Measurements from ENCODE around the gene TBX21. TPM values are rescaled to one million over a fixed set of nuclear protein-coding genes. Genes with fewer than 3 reads are reported as not detected.
A peak's percentile ranks its signal among the peaks of the same experiment; 100 is the strongest.

TBX21 gene
- total RNA-seq, 1 experiment from 2014 or later: not detected

GRCh38 chr17:47741109-47741792 lies 8.2 kb downstream of the TBX21 start:
- H3K27ac Mint-ChIP-seq (ENCODE audit: low read depth, unreplicated experiment): no peak overlapping the region
- peaks cover 59% of the 10 kb centered on the region for H3K27me3 Mint-ChIP-seq (ENCODE audit: insufficient read depth, unreplicated experiment)

GRCh38 chr17:47741793-47742145 lies 8.7 kb downstream of the TBX21 start:
- intact Hi-C loops (cut with micrococcal nuclease): no loop called here
- Mint-ChIP-seq H3K27ac (ENCODE audit: low read depth, unreplicated experiment) (no peak overlapping the region), H3K9me3 (ENCODE audit: unreplicated experiment) (no peaks in the 10 kb centered on the region), H3K27me3 (ENCODE audit: insufficient read depth, unreplicated experiment) (peaks cover 60% of the 10 kb centered on the region), H3K36me3 (ENCODE audit: insufficient read depth, unreplicated experiment) (no peaks in the 10 kb centered on the region), H3K4me3 (ENCODE audit: unreplicated experiment) (no peak overlapping the region), H3K4me1 (ENCODE audit: insufficient read depth, unreplicated experiment) (no peaks in the 10 kb centered on the region)
- no peak for TF ChIP-seq CTCF (IDR thresholded peaks at IDR 0.05; ENCODE audit: unreplicated experiment)
- no TSS peak for BruUV-seq (replicated peaks)
- ChIA-PET POLR2A (no interaction called here), CTCF (interaction anchor here (0.6 to 2.3 kb wide), 3 partner anchors 43 to 78 kb away, joined by 3 to 6 read pairs (median 3); no protein-coding TSS in a partner anchor)
- DNase-seq (ENCODE audit: unreplicated experiment): no peak

More at GRCh38 chr17:47741109-47741792, 8.2 kb downstream of the TBX21 start:
- H3K4me1 Mint-ChIP-seq (ENCODE audit: insufficient read depth, unreplicated experiment): no peaks in the 10 kb centered on the region
- CTCF ChIA-PET: interaction anchor here (0.6 to 2.3 kb wide), 2 partner anchors 42 to 78 kb away, joined by 3 to 6 read pairs; no protein-coding TSS in a partner anchor
- no peak overlapping the region for H3K4me3 Mint-ChIP-seq (ENCODE audit: unreplicated experiment)
- intact Hi-C loops (cut with micrococcal nuclease): no loop called here
- DNase-seq (ENCODE audit: unreplicated experiment): no peak
- BruUV-seq (replicated peaks): no TSS peak
- H3K36me3 Mint-ChIP-seq (ENCODE audit: insufficient read depth, unreplicated experiment): no peaks in the 10 kb centered on the region
- POLR2A ChIA-PET: no interaction called here
- no peaks in the 10 kb centered on the region for H3K9me3 Mint-ChIP-seq (ENCODE audit: unreplicated experiment)
- TF ChIP-seq CTCF (IDR thresholded peaks at IDR 0.05; ENCODE audit: unreplicated experiment): no peak

DNA sequence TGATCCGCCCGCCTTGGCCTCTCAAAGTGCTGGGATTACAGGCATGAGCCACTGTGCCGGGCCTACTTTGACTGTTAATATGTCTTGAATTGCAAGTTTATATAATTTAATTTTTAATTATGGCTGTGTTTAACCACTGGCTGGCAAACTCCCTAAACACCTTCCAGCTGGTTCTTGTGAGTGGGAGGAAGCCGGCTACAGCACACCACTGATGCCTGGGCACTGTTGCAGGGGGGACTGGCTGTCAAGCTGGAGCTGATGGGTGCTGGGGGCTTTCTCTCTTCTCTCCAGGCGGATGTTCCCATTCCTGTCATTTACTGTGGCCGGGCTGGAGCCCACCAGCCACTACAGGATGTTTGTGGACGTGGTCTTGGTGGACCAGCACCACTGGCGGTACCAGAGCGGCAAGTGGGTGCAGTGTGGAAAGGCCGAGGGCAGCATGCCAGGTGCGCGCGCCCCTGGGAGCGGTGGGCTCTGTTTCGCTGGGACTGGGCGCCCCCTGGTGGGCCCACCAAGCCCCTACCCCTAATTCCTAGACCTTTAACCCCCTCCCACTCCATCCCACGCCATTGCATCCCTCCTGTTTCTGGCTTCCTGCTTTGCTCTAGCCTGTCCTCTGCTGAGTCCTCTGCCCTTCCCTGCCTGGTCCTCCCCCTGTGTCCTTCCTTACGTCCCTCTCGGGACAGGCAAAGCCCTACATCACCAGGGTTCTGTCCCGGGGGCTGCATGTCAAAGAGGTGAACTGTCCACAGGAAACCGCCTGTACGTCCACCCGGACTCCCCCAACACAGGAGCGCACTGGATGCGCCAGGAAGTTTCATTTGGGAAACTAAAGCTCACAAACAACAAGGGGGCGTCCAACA lies 9.5 kb downstream of the TBX21 start:
- DNase-seq (ENCODE audit: unreplicated experiment): no peak
- no peak overlapping the region for H3K4me3 Mint-ChIP-seq (ENCODE audit: unreplicated experiment)
- CTCF ChIA-PET: interaction anchor here (0.7 to 2.3 kb wide), 2 partner anchors 43 to 45 kb away, joined by 3 to 6 read pairs; no protein-coding TSS in a partner anchor
- peaks cover 66% of the 10 kb centered on the region for H3K27me3 Mint-ChIP-seq (ENCODE audit: insufficient read depth, unreplicated experiment)
- no peaks in the 10 kb centered on the region for H3K4me1 Mint-ChIP-seq (ENCODE audit: insufficient read depth, unreplicated experiment)
- H3K9me3 Mint-ChIP-seq (ENCODE audit: unreplicated experiment): no peaks in the 10 kb centered on the region
- no TSS peak for BruUV-seq (replicated peaks)
- peak; percentile 28 for TF ChIP-seq CTCF (IDR thresholded peaks at IDR 0.05; ENCODE audit: unreplicated experiment)
- POLR2A ChIA-PET: interaction anchor here (0.6 kb wide), 1 partner anchor 115 kb away, joined by 3 read pairs; no protein-coding TSS in a partner anchor
- H3K36me3 Mint-ChIP-seq (ENCODE audit: insufficient read depth, unreplicated experiment): no peaks in the 10 kb centered on the region
- no peak overlapping the region for H3K27ac Mint-ChIP-seq (ENCODE audit: low read depth, unreplicated experiment)
- intact Hi-C loops (cut with micrococcal nuclease): no loop called here
